ENCODE results near the gene SPATA6. TPM values are rescaled to one million over a fixed set of nuclear protein-coding genes. Genes with fewer than 3 reads are reported as not detected.

SPATA6 gene
- total and polyA plus RNA-seq, 2 donors (not counting 3 experiments of a cell fraction or from before 2014, with no cell fraction given), result 0.79 to 4.9 TPM

DNA sequence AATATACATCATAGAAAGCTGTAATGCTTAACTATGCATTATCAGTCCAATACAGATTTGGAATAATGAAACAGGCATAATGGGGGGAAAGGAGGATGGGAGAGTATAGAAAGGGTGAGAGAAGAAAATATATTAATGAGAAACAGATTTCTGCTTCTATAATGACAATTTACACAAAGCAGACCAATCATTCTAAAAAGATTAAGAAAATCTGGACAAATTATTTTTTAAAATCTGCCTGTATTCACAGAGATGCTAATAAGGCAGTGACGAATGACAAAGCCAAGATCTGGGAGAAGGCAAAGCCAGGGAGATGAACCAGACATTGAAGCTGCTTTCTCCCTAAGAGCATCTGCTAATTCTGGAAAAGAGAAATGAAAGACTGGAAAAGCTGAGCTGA is 50.0 kb downstream of the SPATA6 start:
- dilution Hi-C loops (cut with MboI; ENCODE audit: extremely low pct_ligation_motif_present, low sequenced_read_pairs) (no loop called here), intact Hi-C loops (cut with micrococcal nuclease) (no loop called here)
- Histone ChIP-seq H3K4me2 (ENCODE audit: insufficient read depth, low read length) (no peak overlapping the region), H3K4me1 (ENCODE audit: control insufficient read depth, extremely low read depth, insufficient read depth, low read length) (no peaks in the 10 kb centered on the region), H3K36me3 (ENCODE audit: control insufficient read depth in 2 of 2, extremely low read depth in 1 of 2, insufficient read depth in 2 of 2, low read length in 2 of 2) (no peaks in the 10 kb centered on the region), H4K20me1 (replicated peaks; ENCODE audit: control insufficient read depth, extremely low read depth, insufficient read depth, low read length) (no peaks in the 10 kb centered on the region), H3K9me1 (replicated peaks; ENCODE audit: control insufficient read depth, extremely low read depth, insufficient read depth, low read length) (no peaks in the 10 kb centered on the region), H3K79me2 (ENCODE audit: control insufficient read depth, insufficient read depth, low read length) (no peaks in the 10 kb centered on the region), H3K4me3 (replicated peaks in 1 of 3; ENCODE audit: insufficient read depth in 1 of 3, low read depth in 1 of 3, low read length in 3 of 3) (no peak overlapping the region), H3K27ac (ENCODE audit: insufficient read depth, low read depth, low read length) (no peak overlapping the region), H3K9me3 (replicated peaks; ENCODE audit: control insufficient read depth, insufficient read depth, low read length) (no peaks in the 10 kb centered on the region), H3K27me3 (ENCODE audit: control insufficient read depth in 2 of 2, insufficient read depth in 2 of 2, low read length in 2 of 2) (no peaks in the 10 kb centered on the region), H3K9ac (replicated peaks; ENCODE audit: extremely low read depth, insufficient read depth, low read length) (no peak overlapping the region), H2AFZ (ENCODE audit: low read depth, low read length) (no peak overlapping the region)
- no TSS peak for BruUV-seq (replicated peaks)
- DNase-seq (ENCODE audit: low read depth, low spot score) (no peak), FAIRE-seq (no peak)
- POLR2A ChIA-PET, result no interaction called here
- CTCF ChIA-PET, result interaction anchor here (1.5 kb wide), 1 partner anchor 76 kb away, joined by 4 read pairs; no protein-coding TSS in a partner anchor
- no peak for TF ChIP-seq JUN (IDR thresholded peaks at IDR 0.05; ENCODE audit: borderline replicate concordance, insufficient read depth, insufficient read length, low read depth)
- TF ChIP-seq POLR2AphosphoS5 (IDR thresholded peaks at IDR 0.05; ENCODE audit: insufficient read depth, low read depth, low read length), result no peak
- TF ChIP-seq GATA2 (IDR thresholded peaks at IDR 0.05; ENCODE audit: insufficient read depth, insufficient read length, low read depth, low read length), result no peak
- TF ChIP-seq, protein P1, sequence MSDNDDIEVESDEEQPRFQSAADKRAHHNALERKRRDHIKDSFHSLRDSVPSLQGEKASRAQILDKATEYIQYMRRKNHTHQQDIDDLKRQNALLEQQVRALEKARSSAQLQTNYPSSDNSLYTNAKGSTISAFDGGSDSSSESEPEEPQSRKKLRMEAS (IDR thresholded peaks at IDR 0.05; ENCODE audit: insufficient read depth, insufficient read length), result no peak
- no peak for TF ChIP-seq FOS (IDR thresholded peaks at IDR 0.05; ENCODE audit: borderline replicate concordance, insufficient read depth, low read length)
- TF ChIP-seq MYC (IDR thresholded peaks at IDR 0.05; ENCODE audit: low read depth, low read length), result no peak
- TF ChIP-seq, protein P2, sequence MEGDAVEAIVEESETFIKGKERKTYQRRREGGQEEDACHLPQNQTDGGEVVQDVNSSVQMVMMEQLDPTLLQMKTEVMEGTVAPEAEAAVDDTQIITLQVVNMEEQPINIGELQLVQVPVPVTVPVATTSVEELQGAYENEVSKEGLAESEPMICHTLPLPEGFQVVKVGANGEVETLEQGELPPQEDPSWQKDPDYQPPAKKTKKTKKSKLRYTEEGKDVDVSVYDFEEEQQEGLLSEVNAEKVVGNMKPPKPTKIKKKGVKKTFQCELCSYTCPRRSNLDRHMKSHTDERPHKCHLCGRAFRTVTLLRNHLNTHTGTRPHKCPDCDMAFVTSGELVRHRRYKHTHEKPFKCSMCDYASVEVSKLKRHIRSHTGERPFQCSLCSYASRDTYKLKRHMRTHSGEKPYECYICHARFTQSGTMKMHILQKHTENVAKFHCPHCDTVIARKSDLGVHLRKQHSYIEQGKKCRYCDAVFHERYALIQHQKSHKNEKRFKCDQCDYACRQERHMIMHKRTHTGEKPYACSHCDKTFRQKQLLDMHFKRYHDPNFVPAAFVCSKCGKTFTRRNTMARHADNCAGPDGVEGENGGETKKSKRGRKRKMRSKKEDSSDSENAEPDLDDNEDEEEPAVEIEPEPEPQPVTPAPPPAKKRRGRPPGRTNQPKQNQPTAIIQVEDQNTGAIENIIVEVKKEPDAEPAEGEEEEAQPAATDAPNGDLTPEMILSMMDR (IDR thresholded peaks at IDR 0.05; ENCODE audit: extremely low read depth in 1 of 2, insufficient read depth in 1 of 2, low read depth in 1 of 2, low read length in 2 of 2), result no peak
- TF ChIP-seq EZH2 (IDR thresholded peaks at IDR 0.05; ENCODE audit: borderline replicate concordance, low read depth, low read length, severe bottlenecking), result no peak
- no peak for TF ChIP-seq POLR2A (IDR thresholded peaks at IDR 0.05; ENCODE audit: low read depth, low read length)
